HFFc6 (cell line): ENCODE results near the gene RASIP1. TPM values are rescaled to one million over a fixed set of nuclear protein-coding genes. Genes with fewer than 3 reads are reported as not detected.
A peak's percentile ranks its signal among the peaks of the same experiment; 100 is the strongest.
"Not testable (repeated sequence)": the region's sequence is repeated elsewhere in the genome, so short reads cannot be mapped to it uniquely, and the experiment has no call there.

ENCODE experiments used
- DNase-seq: peaks from one replicate; pipeline ENCODE4 v3.0.0-alpha.2; 2018
- H3K27ac Mint-ChIP-seq: 2 replicates; pipeline ENCODE4 v1.8.0; 2020; ENCODE audit warnings: mild to moderate bottlenecking, mixed read lengths
- H3K27me3 Mint-ChIP-seq: 2 replicates; pipeline ENCODE4 v1.8.0; 2021; ENCODE audit warnings: mild to moderate bottlenecking, moderate library complexity, mixed read lengths; ENCODE audit not compliant: insufficient read depth
- H3K36me3 Mint-ChIP-seq: 2 replicates; pipeline ENCODE4 v1.8.0; 2021; ENCODE audit warnings: low read depth, mixed read lengths
- H3K4me1 Mint-ChIP-seq: 2 replicates; pipeline ENCODE4 v1.8.0; 2020; ENCODE audit warnings: low read depth, mixed read lengths
- H3K4me3 Mint-ChIP-seq: 2 replicates; pipeline ENCODE4 v1.8.0; 2020; ENCODE audit warnings: mild to moderate bottlenecking, moderate library complexity, mixed read lengths
- H3K9me3 Mint-ChIP-seq: 2 replicates; pipeline ENCODE4 v1.8.0; 2020; ENCODE audit warnings: mild to moderate bottlenecking, mixed read lengths
- CTCF ChIP-seq: fragments of 200-600 bp; sonication (generic); IDR thresholded peaks from 2 replicates; pipeline ENCODE4 v1.5.0; 2021; ENCODE audit warnings: antibody characterized with exemption, mild to moderate bottlenecking
- total RNA-seq, 6 experiments: library from RNA; stranded (reverse); fragmentation: NEBNext Ultra II Directional; extraction: Animal tissue kit (Norgen Biotek cat#: 25700); gene quantifications; 2 replicates in 1 of 6; 3 replicates in 5 of 6; pipeline ENCODE4 v1.2.3, GENCODE V29; 2021

The RASIP1 gene
- total RNA-seq, 6 experiments from 2014 or later, result 0.07 TPM; not detected in 5

- H3K4me1 Mint-ChIP-seq, result peaks cover 40% of the 10 kb centered on the region
- H3K36me3 Mint-ChIP-seq, result peaks cover 4% of the 10 kb centered on the region
- no peak for DNase-seq
- H3K4me3 Mint-ChIP-seq, result peak overlapping the region; percentile 97
- no peaks in the 10 kb centered on the region; the same call in 1 of the 2 replicates for H3K27me3 Mint-ChIP-seq
- no peaks in the 10 kb centered on the region for H3K9me3 Mint-ChIP-seq
- H3K27ac Mint-ChIP-seq, result peak overlapping the region; percentile 99
- no peak for TF ChIP-seq CTCF
Observed at GRCh38 chr19:48720251-48720612, 20.2 kb downstream of the RASIP1 start.

GRCh38 chr19:48719263-48720171 lies 20.9 kb downstream of the RASIP1 start, which contains the start of gene MAMSTR:
TSS of gene MAMSTR (minus strand) at chr19:48719725. CDS start at chr19:48719031, 694 bp downstream.
- Mint-ChIP-seq H3K9me3 (no peaks in the 10 kb centered on the region), H3K4me3 (peak within 1 kb of the TSS; percentile 97), H3K36me3 (no peaks in the 10 kb centered on the region), H3K27me3 (no peaks in the 10 kb centered on the region; the same call in 1 of the 2 replicates), H3K4me1 (peaks cover 40% of the 10 kb centered on the region), H3K27ac (peak within 1 kb of the TSS; percentile 99)
- DNase-seq, result no peak
- no peak for TF ChIP-seq CTCF

GRCh38 chr19:48718711-48719231 lies 21.6 kb downstream of the RASIP1 start:
- Mint-ChIP-seq H3K4me1 (peaks cover 42% of the 10 kb centered on the region), H3K27ac (no peak overlapping the region), H3K4me3 (no peak overlapping the region), H3K27me3 (no peaks in the 10 kb centered on the region; the same call in 1 of the 2 replicates), H3K9me3 (no peaks in the 10 kb centered on the region), H3K36me3 (no peaks in the 10 kb centered on the region)
- no peak for TF ChIP-seq CTCF
- no peak for DNase-seq

GRCh38 chr19:48718106-48718505 lies 22.3 kb downstream of the RASIP1 start:
- not testable (repeated sequence) for H3K27ac Mint-ChIP-seq, DNase-seq, H3K27me3 Mint-ChIP-seq, H3K36me3 Mint-ChIP-seq, H3K9me3 Mint-ChIP-seq, H3K4me3 Mint-ChIP-seq
- H3K4me1 Mint-ChIP-seq, result peaks cover 44% of the 10 kb centered on the region

GRCh38 chr19:48716562-48717291 lies 23.7 kb downstream of the RASIP1 start:
- peak overlapping the region; percentile 83 for H3K27ac Mint-ChIP-seq

More at GRCh38 chr19:48716562-48717291, 23.7 kb downstream of the RASIP1 start:
- no peak for TF ChIP-seq CTCF
- Mint-ChIP-seq H3K4me1 (peaks cover 48% of the 10 kb centered on the region), H3K4me3 (peak overlapping the region; percentile 82), H3K27me3 (no peaks in the 10 kb centered on the region; the same call in none of the 2 replicates), H3K36me3 (no peaks in the 10 kb centered on the region), H3K9me3 (no peaks in the 10 kb centered on the region)
- peak; percentile 38 for DNase-seq
